A549 (cell line): ENCODE measurements around the gene TRAF3IP1. TPM values are rescaled to one million over a fixed set of nuclear protein-coding genes. Genes with fewer than 3 reads are reported as not detected.

Source experiments
- ATAC-seq, 2 experiments: fragments of 200-7000 bp in 1 of 2; fragments of >200 bp in 1 of 2; cut with Nextera tagmentation in 1 of 2; cut with Tn5 transposase in 1 of 2; 3 replicates each; pipeline versions ENCODE4 v1.8.0 to v1.9.1; 2018 to 2020; ENCODE audit warnings: mild to moderate bottlenecking in 1 of 2, moderate library complexity in 1 of 2
- CTCF ChIA-PET: fragments of 300-600 bp; sonication (Branson Sonifier 250); formaldehyde crosslinking; extraction: SDS; loops from one replicate; lab custom pipeline; 2021; ENCODE audit warnings: antibody characterized with exemption, inconsistent platforms; lab: Yijun Ruan, JAX
- POLR2A ChIA-PET: fragments of 350-600 bp; formaldehyde crosslinking; extraction: SDS; loops from one replicate; lab custom pipeline; 2021; ENCODE audit warnings: antibody characterized with exemption, inconsistent platforms; lab: Yijun Ruan, JAX
- DNase-seq, 2 experiments: peaks; one replicate each; pipeline versions ENCODE4 v3.0.0 to v3.0.0-alpha.2; 2011 to 2016; ENCODE audit warnings: low read depth in 1 of 2, low spot score in 1 of 2
- FAIRE-seq: peaks from 2 replicates; lab custom pipeline; 2011; peaks lifted over from hg19 to GRCh38; lab: Jason Lieb, UNC
- H3K27ac ChIP-seq, 2 experiments: fragments of >200 bp; sonication (Bioruptor Twin); formaldehyde crosslinking; 3 replicates each; pipeline ENCODE4 v1.5.1; 2016 to 2017
- H3K4me1 ChIP-seq: fragments of >200 bp; sonication (Bioruptor Twin); formaldehyde crosslinking; 3 replicates; pipeline ENCODE4 v1.6.1; 2016
- H3K4me2 ChIP-seq: fragments of >200 bp; sonication (Bioruptor Twin); formaldehyde crosslinking; 3 replicates; pipeline ENCODE4 v1.6.1; 2016
- H3K4me3 ChIP-seq: fragments of >200 bp; sonication (Bioruptor Twin); formaldehyde crosslinking; 3 replicates; pipeline ENCODE4 v1.5.1; 2016
- H3K9me3 ChIP-seq: fragments of >200 bp; sonication (Bioruptor Twin); formaldehyde crosslinking; 3 replicates; pipeline ENCODE4 v1.6.1; 2016
- EHMT2 ChIP-seq: fragments of 200-600 bp; sonication (generic); IDR thresholded peaks from 2 replicates; pipeline ENCODE4 v1.6.1; 2016; ENCODE audit warnings: antibody characterized with exemption, low read depth, mild to moderate bottlenecking, moderate library complexity
- EP300 ChIP-seq, 2 experiments: fragments of >200 bp; sonication (Bioruptor Twin); formaldehyde crosslinking; IDR thresholded peaks; 2 replicates in 1 of 2; 3 replicates in 1 of 2; pipeline ENCODE4 v1.6.1; 2016 to 2017
- ESRRA ChIP-seq: fragments of 150-350 bp; IDR thresholded peaks from 2 replicates; pipeline ENCODE4 v1.6.1; 2014; ENCODE audit warnings: mild to moderate bottlenecking, low read length, borderline replicate concordance
- FOSL2 ChIP-seq, 2 experiments: fragments of 450-650 bp in 1 of 2; fragments of >200 bp in 1 of 2; sonication (Bioruptor Twin) in 1 of 2; formaldehyde crosslinking; IDR thresholded peaks; 2 replicates each; pipeline versions ENCODE4 v1.5.0 to v1.6.1; 2016 to 2020; ENCODE audit warnings: mild to moderate bottlenecking in 1 of 2, moderate library complexity in 1 of 2
- FOXS1 ChIP-seq: fragments of 250-450 bp; sonication (Bioruptor Pico); IDR thresholded peaks from 2 replicates; pipeline ENCODE4 v1.5.0; 2020; ENCODE audit warnings: mild to moderate bottlenecking, moderate library complexity
- HDAC2 ChIP-seq: fragments of 200-600 bp; sonication (generic); IDR thresholded peaks from 2 replicates; pipeline ENCODE4 v1.6.1; 2016
- HOXA7 ChIP-seq: fragments of 250-450 bp; sonication (Bioruptor Pico); IDR thresholded peaks from 2 replicates; pipeline ENCODE4 v1.5.0; 2020; ENCODE audit warnings: mild to moderate bottlenecking, moderate library complexity
- HOXB5 ChIP-seq: fragments of 250-450 bp; sonication (Bioruptor Pico); IDR thresholded peaks from 2 replicates; pipeline ENCODE4 v1.5.0; 2020; ENCODE audit warnings: mild to moderate bottlenecking, moderate library complexity
- MAFK ChIP-seq: fragments of 450-650 bp; IDR thresholded peaks from 2 replicates; pipeline ENCODE4 v1.6.1; 2014; ENCODE audit not compliant: partially characterized antibody
- MAZ ChIP-seq: fragments of 150-350 bp; IDR thresholded peaks from 2 replicates; pipeline ENCODE4 v1.6.1; 2014; ENCODE audit warnings: antibody characterized with exemption, low read depth, low read length, borderline replicate concordance
- MYC ChIP-seq: IDR thresholded peaks from 2 replicates; pipeline ENCODE4 v1.6.1; 2012; ENCODE audit warnings: mild to moderate bottlenecking, inconsistent platforms, low read length, improper control_type of control experiment, borderline replicate concordance
- NPAS2 ChIP-seq: fragments of 250-450 bp; sonication (Bioruptor Pico); IDR thresholded peaks from 2 replicates; pipeline ENCODE4 v1.8.0; 2022; ENCODE audit warnings: mild to moderate bottlenecking, moderate library complexity, borderline replicate concordance
- POLR2A ChIP-seq: IDR thresholded peaks from 2 replicates; pipeline ENCODE4 v1.6.1; 2012; ENCODE audit warnings: mild to moderate bottlenecking, low read length
- POLR2AphosphoS2 ChIP-seq: conservative IDR thresholded peaks from 2 replicates; pipeline ENCODE4 v1.6.1; 2012; ENCODE audit warnings: low read length, improper control_type of control experiment, inconsistent platforms
- RARB ChIP-seq: fragments of 250-450 bp; sonication (Bioruptor Pico); IDR thresholded peaks from 2 replicates; pipeline ENCODE4 v1.8.0; 2021; ENCODE audit warnings: mild to moderate bottlenecking, moderate library complexity
- RCOR1 ChIP-seq: fragments of 150-350 bp; IDR thresholded peaks from 2 replicates; pipeline ENCODE4 v1.6.1; 2014; ENCODE audit warnings: antibody characterized with exemption, low read length, low read depth
- RNF2 ChIP-seq: fragments of 200-600 bp; sonication (generic); IDR thresholded peaks from 2 replicates; pipeline ENCODE4 v1.6.1; 2016; ENCODE audit warnings: low read depth, mild to moderate bottlenecking, antibody characterized with exemption, moderate library complexity, borderline replicate concordance
- SMC3 ChIP-seq: fragments of >200 bp; sonication (Bioruptor Twin); formaldehyde crosslinking; IDR thresholded peaks from 3 replicates; pipeline ENCODE4 v1.6.1; 2018; ENCODE audit warnings: inconsistent platforms
- SREBF2 ChIP-seq: fragments of 450-650 bp; IDR thresholded peaks from 2 replicates; pipeline ENCODE4 v1.6.1; 2014; ENCODE audit warnings: mild to moderate bottlenecking, moderate library complexity
- ZNF302 ChIP-seq: fragments of 250-450 bp; sonication (Bioruptor Pico); IDR thresholded peaks from 2 replicates; pipeline ENCODE4 v1.9.0; 2021; ENCODE audit warnings: inconsistent platforms, mild to moderate bottlenecking, moderate library complexity
- ZSCAN20 ChIP-seq: fragments of 250-450 bp; sonication (Bioruptor Pico); IDR thresholded peaks from 2 replicates; pipeline ENCODE4 v1.8.0; 2022; ENCODE audit warnings: mild to moderate bottlenecking, moderate library complexity
- WGBS: methylation state at CpG from one replicate; pipeline ENCODE4 v1.1.6; 2017; ENCODE audit errors: missing lambda C conversion rate; 5-methylcytosine and 5-hydroxymethylcytosine counted together
- polyA plus RNA-seq, 4 experiments: library from polyadenylated mRNA; depleted of rRNA in 3 of 4; stranded (reverse); fragments of >200 nt; fragmentation: RNase III in 1 of 4; extraction: RNeasy Plus Mini Kit Qiagen cat#74134 plus additional on column Dnase treatment in 1 of 4; gene quantifications; 2 replicates in 3 of 4; 3 replicates in 1 of 4; pipeline ENCODE4 v1.2.3, GENCODE V29; 2011 to 2017
- TF ChIP-seq, protein P1 (sequence below): IDR thresholded peaks from 2 replicates; pipeline ENCODE4 v1.6.1; 2012; ENCODE audit warnings: low read depth, borderline replicate concordance
- TF ChIP-seq, protein P2 (sequence below): fragments of 250-450 bp; sonication (Bioruptor Pico); IDR thresholded peaks from 2 replicates; pipeline ENCODE4 v1.5.0; 2021; ENCODE audit warnings: mild to moderate bottlenecking, moderate library complexity, borderline replicate concordance
- TF ChIP-seq, protein P3 (sequence below): fragments of 150-350 bp; IDR thresholded peaks from 2 replicates; pipeline ENCODE4 v1.6.1; 2014; ENCODE audit warnings: low read depth, mild to moderate bottlenecking, low read length

Gene TRAF3IP1
- polyA plus RNA-seq, 2 of the 4 experiments (the other 2 are of a cell fraction): 10.6 to 19.2 TPM

DNA sequence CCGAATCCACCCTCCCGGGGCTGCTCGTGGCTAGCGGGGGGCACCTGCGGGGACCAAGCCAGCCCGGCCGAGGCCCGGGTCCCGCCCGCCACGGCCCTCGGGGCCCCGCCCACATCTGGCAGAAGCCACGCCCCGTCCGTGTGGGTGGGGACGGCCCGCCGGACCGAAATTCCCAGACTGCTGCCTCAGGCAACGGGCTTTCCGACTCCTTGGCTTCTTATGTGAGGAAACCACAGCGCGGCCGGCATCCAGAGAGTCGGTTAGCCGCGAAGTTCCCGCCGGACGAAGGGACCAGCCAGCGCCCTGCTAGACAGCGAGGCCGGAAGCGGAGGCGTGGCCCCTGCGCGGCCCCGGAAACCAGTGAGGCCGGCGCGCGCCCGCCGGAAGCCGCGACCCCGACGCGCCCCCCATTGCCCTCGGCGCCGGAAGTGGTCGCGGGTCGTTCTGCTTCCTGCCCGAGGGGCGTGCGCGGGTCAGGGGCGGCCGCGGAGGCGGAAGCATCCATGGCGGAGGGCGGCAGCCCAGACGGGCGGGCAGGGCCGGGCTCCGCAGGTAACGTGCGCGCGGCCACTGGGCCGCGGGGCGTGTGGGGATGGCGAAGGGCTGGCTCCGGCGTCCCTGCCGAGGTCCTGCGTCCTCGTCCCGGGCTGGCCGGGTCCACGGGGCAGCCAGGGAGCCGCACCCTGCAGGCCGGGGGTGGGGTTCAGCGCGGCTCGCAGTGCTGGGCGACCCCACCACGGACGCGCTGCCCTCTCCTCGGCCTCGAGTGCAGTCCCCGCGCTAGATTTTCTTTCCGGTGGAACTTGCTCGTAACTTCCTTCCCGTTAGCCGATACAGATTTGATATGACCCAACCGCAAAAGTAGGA is 106.5 kb downstream of the TRAF3IP1 start, which contains the start of gene ASB1 (continued):
- TF ChIP-seq HOXA7 (CRISPR knock-in tag) (no peak), ZSCAN20 (CRISPR knock-in tag) (no peak)

DNA sequence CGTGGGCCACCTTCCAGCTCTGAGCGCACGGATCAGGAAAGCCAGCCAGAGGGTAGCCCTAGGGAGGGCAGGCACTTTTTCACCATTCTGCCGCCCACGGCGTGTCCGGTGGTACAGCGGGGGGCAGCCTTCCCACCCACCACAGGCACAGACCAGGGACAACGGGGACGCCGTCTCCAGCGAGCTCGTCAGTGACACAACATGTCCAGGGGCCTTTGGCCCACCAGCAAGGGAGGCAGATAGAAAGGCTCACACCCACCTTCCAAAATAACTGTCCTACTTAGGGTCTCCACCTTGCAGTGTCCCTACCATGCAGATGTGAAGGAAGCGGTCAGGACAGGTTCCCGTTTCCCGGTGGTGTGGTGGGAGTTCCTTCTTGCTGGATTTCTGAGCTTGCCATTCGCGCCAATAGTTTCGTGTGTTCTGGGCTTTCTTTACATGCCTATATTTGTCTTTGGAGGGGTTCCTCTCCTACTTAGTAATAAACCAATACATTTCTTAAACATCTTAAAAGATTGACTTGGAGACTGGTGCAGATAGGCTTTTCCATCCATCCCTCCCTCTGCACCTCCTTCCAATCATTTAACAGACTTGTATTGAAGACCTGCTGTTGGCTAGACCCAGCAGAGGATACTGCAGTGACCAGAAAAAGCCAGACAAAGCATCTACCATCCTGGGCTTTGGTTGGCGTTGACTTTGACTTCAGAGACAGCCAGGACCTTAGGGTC is 107.3 kb downstream of the TRAF3IP1 start:
- Histone ChIP-seq H3K4me3 (peak overlapping the region; percentile 85), H3K4me2 (peak overlapping the region; percentile 82), H3K9me3 (no peaks in the 10 kb centered on the region), H3K27ac (peak overlapping the region; percentile 94 to 99), H3K4me1 (peaks cover 21% of the 10 kb centered on the region; the same call in 2 of the 3 replicates)
- POLR2A ChIA-PET: no interaction called here
- CTCF ChIA-PET: interaction anchor here (1.2 to 1.4 kb wide), 2 partner anchors 10 to 357 kb away, joined by 6 to 10 read pairs; no protein-coding TSS in a partner anchor
- DNase-seq (no peak), FAIRE-seq (no peak), ATAC-seq (peak in 1 of 2 experiments; percentile 26; a peak in 3 of 6 replicates)
- 39% methylated on average over 9 of the region's 20 CpGs for WGBS
- TF ChIP-seq, protein P1, sequence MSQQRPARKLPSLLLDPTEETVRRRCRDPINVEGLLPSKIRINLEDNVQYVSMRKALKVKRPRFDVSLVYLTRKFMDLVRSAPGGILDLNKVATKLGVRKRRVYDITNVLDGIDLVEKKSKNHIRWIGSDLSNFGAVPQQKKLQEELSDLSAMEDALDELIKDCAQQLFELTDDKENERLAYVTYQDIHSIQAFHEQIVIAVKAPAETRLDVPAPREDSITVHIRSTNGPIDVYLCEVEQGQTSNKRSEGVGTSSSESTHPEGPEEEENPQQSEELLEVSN: 0 out of 2 replicates have a peak, but pooled peaks have one; percentile 2
- no peak for TF ChIP-seq MAFK

DNA sequence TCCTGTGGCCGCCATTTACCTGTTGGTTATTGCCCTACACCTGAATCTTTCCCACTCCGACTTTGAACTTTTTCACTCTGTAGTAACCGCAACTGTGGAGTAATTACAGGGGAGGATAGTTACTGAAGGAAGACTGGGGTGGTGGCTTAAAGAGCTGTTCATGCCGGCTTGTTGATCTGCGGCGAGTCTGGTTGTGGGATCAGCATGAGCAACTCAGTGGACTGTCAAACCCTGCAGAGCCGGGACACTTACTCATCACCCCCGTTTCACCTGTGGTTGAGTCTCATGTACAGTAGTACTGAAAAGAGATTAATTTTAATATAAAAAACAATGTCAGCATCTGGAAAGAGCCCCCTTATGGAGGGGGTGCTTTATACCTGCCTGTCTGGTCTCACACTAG is 108.5 kb downstream of the TRAF3IP1 start:
- ChIA-PET POLR2A (no interaction called here), CTCF (no interaction called here)
- 95% methylated on average over 8 of the region's 8 CpGs for WGBS
- TF ChIP-seq HDAC2 (no peak), FOXS1 (CRISPR knock-in tag) (no peak), MYC (no peak), MAZ (no peak)
- H3K4me1 ChIP-seq: peaks cover 18% of the 10 kb centered on the region; the same call in 2 of the 3 replicates
- peak overlapping the region; percentile 82 for H3K4me2 ChIP-seq
- H3K27ac ChIP-seq: no peak overlapping the region; a peak in 1 of 6 replicates
- DNase-seq (no peak), FAIRE-seq (no peak), ATAC-seq (no peak)
- no peaks in the 10 kb centered on the region for H3K9me3 ChIP-seq
- peak overlapping the region; percentile 85; the same call in 2 of the 3 replicates for H3K4me3 ChIP-seq

DNA sequence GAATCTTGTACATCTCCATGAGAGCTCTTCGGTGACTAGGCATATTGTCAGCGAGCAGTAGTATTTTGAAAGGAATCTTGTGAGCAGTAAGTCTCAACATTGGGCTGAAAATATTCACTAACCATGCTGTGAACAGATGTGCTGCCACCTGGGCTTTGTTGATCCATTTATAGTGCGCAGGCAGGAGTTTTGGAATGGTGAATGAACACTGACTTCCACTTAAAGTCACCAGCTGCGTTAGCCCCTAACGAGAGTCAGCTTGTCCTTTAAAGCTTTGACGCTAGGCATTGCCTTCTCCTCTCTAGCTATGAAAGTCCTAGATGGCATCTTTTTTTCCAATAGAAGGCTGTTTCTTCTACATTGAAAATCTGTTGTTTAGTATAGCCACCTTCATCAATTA is 110.5 kb downstream of the TRAF3IP1 start:
- POLR2A ChIA-PET: no interaction called here
- Histone ChIP-seq H3K4me2 (no peak overlapping the region), H3K9me3 (no peaks in the 10 kb centered on the region), H3K4me3 (no peak overlapping the region), H3K27ac (no peak overlapping the region), H3K4me1 (peaks cover 23% of the 10 kb centered on the region; the same call in 2 of the 3 replicates)
- CTCF ChIA-PET: interaction anchor here (0.8 to 1.9 kb wide), 3 partner anchors 9 to 354 kb away, joined by 3 to 8 read pairs (median 3); no protein-coding TSS in a partner anchor
- no peak for ATAC-seq
- no peak for TF ChIP-seq EP300 (IDR thresholded peaks at IDR 0.05)
- TF ChIP-seq FOSL2 (IDR thresholded peaks at IDR 0.05): no peak
- no peak for TF ChIP-seq FOSL2 (CRISPR knock-in tag; IDR thresholded peaks at IDR 0.05)
- no peak for TF ChIP-seq POLR2AphosphoS2
- TF ChIP-seq SREBF2: no peak
- TF ChIP-seq, protein P2, sequence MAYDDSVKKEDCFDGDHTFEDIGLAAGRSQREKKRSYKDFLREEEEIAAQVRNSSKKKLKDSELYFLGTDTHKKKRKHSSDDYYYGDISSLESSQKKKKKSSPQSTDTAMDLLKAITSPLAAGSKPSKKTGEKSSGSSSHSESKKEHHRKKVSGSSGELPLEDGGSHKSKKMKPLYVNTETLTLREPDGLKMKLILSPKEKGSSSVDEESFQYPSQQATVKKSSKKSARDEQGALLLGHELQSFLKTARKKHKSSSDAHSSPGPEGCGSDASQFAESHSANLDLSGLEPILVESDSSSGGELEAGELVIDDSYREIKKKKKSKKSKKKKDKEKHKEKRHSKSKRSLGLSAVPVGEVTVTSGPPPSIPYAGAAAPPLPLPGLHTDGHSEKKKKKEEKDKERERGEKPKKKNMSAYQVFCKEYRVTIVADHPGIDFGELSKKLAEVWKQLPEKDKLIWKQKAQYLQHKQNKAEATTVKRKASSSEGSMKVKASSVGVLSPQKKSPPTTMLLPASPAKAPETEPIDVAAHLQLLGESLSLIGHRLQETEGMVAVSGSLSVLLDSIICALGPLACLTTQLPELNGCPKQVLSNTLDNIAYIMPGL (CRISPR knock-in tag): no peak
- TF ChIP-seq HOXB5: no peak
- no peak for TF ChIP-seq ZSCAN20 (CRISPR knock-in tag)
- no peak for TF ChIP-seq RARB (CRISPR knock-in tag)
- TF ChIP-seq RNF2: no peak
- no peak for TF ChIP-seq RCOR1
- no peak for TF ChIP-seq NPAS2 (CRISPR knock-in tag)
- no peak for TF ChIP-seq ESRRA
- TF ChIP-seq, protein P3, sequence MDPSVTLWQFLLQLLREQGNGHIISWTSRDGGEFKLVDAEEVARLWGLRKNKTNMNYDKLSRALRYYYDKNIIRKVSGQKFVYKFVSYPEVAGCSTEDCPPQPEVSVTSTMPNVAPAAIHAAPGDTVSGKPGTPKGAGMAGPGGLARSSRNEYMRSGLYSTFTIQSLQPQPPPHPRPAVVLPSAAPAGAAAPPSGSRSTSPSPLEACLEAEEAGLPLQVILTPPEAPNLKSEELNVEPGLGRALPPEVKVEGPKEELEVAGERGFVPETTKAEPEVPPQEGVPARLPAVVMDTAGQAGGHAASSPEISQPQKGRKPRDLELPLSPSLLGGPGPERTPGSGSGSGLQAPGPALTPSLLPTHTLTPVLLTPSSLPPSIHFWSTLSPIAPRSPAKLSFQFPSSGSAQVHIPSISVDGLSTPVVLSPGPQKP: no peak
- no peak for TF ChIP-seq SMC3
- no peak for TF ChIP-seq ZNF302 (CRISPR knock-in tag)
- no peak for TF ChIP-seq EHMT2
- TF ChIP-seq POLR2A: no peak
- TF ChIP-seq FOXS1 (CRISPR knock-in tag): no peak
- TF ChIP-seq MAFK: no peak
- no peak for DNase-seq
- no peak for FAIRE-seq
- WGBS: 93% methylated on average over 6 of the region's 6 CpGs
